HepG2 (cell line): Measurements from ENCODE around the gene LUC7L2. TPM values are rescaled to one million over a fixed set of nuclear protein-coding genes. Genes with fewer than 3 reads are reported as not detected.

Experiments used
- ELF3 ChIP-seq: IDR thresholded peaks from 2 replicates; pipeline ENCODE4 v1.6.1; 2016; ENCODE audit warnings: missing genetic modification reagents, missing compliant biosample characterization
- EZH2 ChIP-seq: conservative IDR thresholded peaks from 2 replicates; pipeline ENCODE4 v1.6.1; 2012; ENCODE audit warnings: mild to moderate bottlenecking, low read depth, low read length, moderate library complexity
- GATAD1 ChIP-seq: IDR thresholded peaks from 2 replicates; pipeline ENCODE4 v1.6.1; 2016; ENCODE audit warnings: missing genetic modification reagents, missing compliant biosample characterization
- GTF2F1 ChIP-seq: fragments of 150-350 bp; IDR thresholded peaks from 2 replicates; pipeline ENCODE4 v1.6.1; 2014; ENCODE audit warnings: low read length
- ZNF510 ChIP-seq: sonication (generic); formaldehyde crosslinking; IDR thresholded peaks from 2 replicates; pipeline ENCODE4 v1.4.0; 2020; ENCODE audit warnings: low read depth, mild to moderate bottlenecking, missing genetic modification reagents
- ZNF569 ChIP-seq: sonication (generic); formaldehyde crosslinking; IDR thresholded peaks from 2 replicates; pipeline ENCODE4 v1.5.0; 2020; ENCODE audit warnings: mild to moderate bottlenecking, missing genetic modification reagents, moderate library complexity, borderline replicate concordance
- ZNF766 ChIP-seq: sonication (generic); formaldehyde crosslinking; IDR thresholded peaks from 2 replicates; pipeline ENCODE4 v1.5.0; 2020; ENCODE audit warnings: missing genetic modification reagents, borderline replicate concordance
- ZNF841 ChIP-seq: sonication (generic); formaldehyde crosslinking; IDR thresholded peaks from 2 replicates; pipeline ENCODE4 v1.8.1; 2023; ENCODE audit warnings: missing genetic modification reagents, borderline replicate concordance
- polyA plus RNA-seq, 8 experiments: library from polyadenylated mRNA; depleted of rRNA in 3 of 8; stranded (reverse) in 7 of 8; unstranded in 1 of 8; fragments of >200 nt; fragmentation: Illumina TruSeq in 4 of 8; extraction: Trizol in 4 of 8; gene quantifications; 2 replicates each; pipeline versions ENCODE4 v1.2.1 to v1.2.3, GENCODE V29; 2011 to 2016; ENCODE audit warnings: low read depth in 4 of 8, missing spikeins in 1 of 8, mixed read lengths in 1 of 8; ENCODE audit not compliant: insufficient read depth in 1 of 8
- total RNA-seq, 5 experiments: library from RNA; depleted of rRNA; stranded (reverse); fragments of >200 nt; fragmentation: Illumina TruSeq; extraction: Trizol; gene quantifications; 2 replicates each; pipeline ENCODE4 v1.2.3, GENCODE V29; 2016; ENCODE audit warnings: low read depth in 1 of 5
- TF ChIP-seq, protein P1 (sequence below), 2 experiments: IDR thresholded peaks; 2 replicates each; pipeline ENCODE4 v1.6.1; 2011 to 2012; ENCODE audit warnings: low read length in 2 of 2, borderline replicate concordance in 1 of 2, low read depth in 1 of 2, mild to moderate bottlenecking in 1 of 2, moderate library complexity in 1 of 2
- TF ChIP-seq, protein P2 (sequence below): sonication (generic); formaldehyde crosslinking; IDR thresholded peaks from 2 replicates; pipeline ENCODE4 v1.8.1; 2022; ENCODE audit warnings: low read depth, mild to moderate bottlenecking, missing genetic modification reagents
- TF ChIP-seq, protein P3 (sequence below): sonication (generic); formaldehyde crosslinking; IDR thresholded peaks from 2 replicates; pipeline ENCODE4 v1.5.1; 2020; ENCODE audit warnings: missing genetic modification reagents, mild to moderate bottlenecking, borderline replicate concordance
- TF ChIP-seq, protein P4 (sequence below): sonication (generic); formaldehyde crosslinking; IDR thresholded peaks from 2 replicates; pipeline ENCODE4 v1.4.0; 2020; ENCODE audit warnings: missing genetic modification reagents
- TF ChIP-seq, protein P5 (sequence below): sonication (generic); formaldehyde crosslinking; IDR thresholded peaks from 2 replicates; pipeline ENCODE4 v1.5.1; 2020; ENCODE audit warnings: mild to moderate bottlenecking, missing genetic modification reagents, moderate library complexity

The LUC7L2 gene
- total and polyA plus RNA-seq, 2 of the 13 experiments (the other 11 are each of a cell fraction or from before 2014, with no cell fraction given) = 17.9 to 50.7 TPM

DNA sequence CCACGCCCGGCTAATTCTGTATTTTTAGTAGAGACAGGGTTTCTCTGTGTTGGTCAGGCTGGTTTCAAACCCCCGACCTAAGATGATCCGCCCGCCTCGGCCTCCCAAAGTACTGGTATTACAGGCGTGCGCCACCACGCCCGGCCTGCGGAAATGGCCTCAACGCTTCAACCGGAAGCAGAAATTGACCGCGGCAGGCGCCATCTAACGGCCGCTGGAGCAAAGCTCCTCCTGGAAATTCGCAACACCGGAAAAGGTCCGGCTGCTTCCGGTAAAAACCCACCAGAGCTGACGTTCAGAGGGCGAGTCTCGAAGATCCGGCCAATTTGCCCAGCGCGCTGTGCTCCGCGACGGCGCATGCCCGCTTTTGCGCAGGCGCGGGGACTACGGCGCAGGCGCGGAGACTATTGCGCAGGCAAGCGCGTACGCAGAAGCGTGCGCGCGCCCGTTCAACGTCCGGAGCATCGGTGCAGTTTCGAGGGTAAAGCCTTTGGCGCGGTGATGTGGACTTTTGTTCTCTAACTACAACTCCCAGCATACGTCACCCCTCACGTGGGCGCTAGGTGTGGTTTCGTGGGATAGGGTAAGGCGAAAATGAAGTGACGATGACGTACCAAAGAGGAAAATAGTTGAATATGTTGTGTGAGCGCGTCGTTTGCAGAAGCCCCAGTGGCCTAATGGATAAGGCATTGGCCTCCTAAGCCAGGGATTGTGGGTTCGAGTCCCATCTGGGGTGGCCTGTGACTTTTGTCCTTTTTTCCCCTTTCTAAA is 19.5 kb upstream of the LUC7L2 start (continued):
- TF ChIP-seq, protein P1, sequence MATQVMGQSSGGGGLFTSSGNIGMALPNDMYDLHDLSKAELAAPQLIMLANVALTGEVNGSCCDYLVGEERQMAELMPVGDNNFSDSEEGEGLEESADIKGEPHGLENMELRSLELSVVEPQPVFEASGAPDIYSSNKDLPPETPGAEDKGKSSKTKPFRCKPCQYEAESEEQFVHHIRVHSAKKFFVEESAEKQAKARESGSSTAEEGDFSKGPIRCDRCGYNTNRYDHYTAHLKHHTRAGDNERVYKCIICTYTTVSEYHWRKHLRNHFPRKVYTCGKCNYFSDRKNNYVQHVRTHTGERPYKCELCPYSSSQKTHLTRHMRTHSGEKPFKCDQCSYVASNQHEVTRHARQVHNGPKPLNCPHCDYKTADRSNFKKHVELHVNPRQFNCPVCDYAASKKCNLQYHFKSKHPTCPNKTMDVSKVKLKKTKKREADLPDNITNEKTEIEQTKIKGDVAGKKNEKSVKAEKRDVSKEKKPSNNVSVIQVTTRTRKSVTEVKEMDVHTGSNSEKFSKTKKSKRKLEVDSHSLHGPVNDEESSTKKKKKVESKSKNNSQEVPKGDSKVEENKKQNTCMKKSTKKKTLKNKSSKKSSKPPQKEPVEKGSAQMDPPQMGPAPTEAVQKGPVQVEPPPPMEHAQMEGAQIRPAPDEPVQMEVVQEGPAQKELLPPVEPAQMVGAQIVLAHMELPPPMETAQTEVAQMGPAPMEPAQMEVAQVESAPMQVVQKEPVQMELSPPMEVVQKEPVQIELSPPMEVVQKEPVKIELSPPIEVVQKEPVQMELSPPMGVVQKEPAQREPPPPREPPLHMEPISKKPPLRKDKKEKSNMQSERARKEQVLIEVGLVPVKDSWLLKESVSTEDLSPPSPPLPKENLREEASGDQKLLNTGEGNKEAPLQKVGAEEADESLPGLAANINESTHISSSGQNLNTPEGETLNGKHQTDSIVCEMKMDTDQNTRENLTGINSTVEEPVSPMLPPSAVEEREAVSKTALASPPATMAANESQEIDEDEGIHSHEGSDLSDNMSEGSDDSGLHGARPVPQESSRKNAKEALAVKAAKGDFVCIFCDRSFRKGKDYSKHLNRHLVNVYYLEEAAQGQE (IDR thresholded peaks at IDR 0.05; ENCODE audit: borderline replicate concordance in 1 of 2, low read depth in 1 of 2, low read length in 2 of 2) = peak in 1 of 2 experiments; percentile 10; a peak in 1 of 4 replicates
- TF ChIP-seq, protein P2, sequence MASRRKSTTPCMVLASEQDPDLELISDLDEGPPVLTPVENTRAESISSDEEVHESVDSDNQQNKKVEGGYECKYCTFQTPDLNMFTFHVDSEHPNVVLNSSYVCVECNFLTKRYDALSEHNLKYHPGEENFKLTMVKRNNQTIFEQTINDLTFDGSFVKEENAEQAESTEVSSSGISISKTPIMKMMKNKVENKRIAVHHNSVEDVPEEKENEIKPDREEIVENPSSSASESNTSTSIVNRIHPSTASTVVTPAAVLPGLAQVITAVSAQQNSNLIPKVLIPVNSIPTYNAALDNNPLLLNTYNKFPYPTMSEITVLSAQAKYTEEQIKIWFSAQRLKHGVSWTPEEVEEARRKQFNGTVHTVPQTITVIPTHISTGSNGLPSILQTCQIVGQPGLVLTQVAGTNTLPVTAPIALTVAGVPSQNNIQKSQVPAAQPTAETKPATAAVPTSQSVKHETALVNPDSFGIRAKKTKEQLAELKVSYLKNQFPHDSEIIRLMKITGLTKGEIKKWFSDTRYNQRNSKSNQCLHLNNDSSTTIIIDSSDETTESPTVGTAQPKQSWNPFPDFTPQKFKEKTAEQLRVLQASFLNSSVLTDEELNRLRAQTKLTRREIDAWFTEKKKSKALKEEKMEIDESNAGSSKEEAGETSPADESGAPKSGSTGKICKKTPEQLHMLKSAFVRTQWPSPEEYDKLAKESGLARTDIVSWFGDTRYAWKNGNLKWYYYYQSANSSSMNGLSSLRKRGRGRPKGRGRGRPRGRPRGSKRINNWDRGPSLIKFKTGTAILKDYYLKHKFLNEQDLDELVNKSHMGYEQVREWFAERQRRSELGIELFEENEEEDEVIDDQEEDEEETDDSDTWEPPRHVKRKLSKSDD (CRISPR knock-in tag) = peak; percentile 54
- peak; percentile 34; the same call in 1 of the 2 replicates for TF ChIP-seq ZNF766 (CRISPR knock-in tag)
- TF ChIP-seq, protein P3, sequence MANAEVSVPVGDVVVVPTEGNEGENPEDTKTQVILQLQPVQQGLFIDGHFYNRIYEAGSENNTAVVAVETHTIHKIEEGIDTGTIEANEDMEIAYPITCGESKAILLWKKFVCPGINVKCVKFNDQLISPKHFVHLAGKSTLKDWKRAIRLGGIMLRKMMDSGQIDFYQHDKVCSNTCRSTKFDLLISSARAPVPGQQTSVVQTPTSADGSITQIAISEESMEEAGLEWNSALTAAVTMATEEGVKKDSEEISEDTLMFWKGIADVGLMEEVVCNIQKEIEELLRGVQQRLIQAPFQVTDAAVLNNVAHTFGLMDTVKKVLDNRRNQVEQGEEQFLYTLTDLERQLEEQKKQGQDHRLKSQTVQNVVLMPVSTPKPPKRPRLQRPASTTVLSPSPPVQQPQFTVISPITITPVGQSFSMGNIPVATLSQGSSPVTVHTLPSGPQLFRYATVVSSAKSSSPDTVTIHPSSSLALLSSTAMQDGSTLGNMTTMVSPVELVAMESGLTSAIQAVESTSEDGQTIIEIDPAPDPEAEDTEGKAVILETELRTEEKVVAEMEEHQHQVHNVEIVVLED (CRISPR knock-in tag) = peak; percentile 98
- peak; percentile 68; the same call in 1 of the 2 replicates for TF ChIP-seq ZNF841 (CRISPR knock-in tag)
- TF ChIP-seq ELF3 (CRISPR knock-in tag) = peak; percentile 72
- TF ChIP-seq ZNF569 (CRISPR knock-in tag) = no peak
- TF ChIP-seq GTF2F1 = no peak
- TF ChIP-seq, protein P4, sequence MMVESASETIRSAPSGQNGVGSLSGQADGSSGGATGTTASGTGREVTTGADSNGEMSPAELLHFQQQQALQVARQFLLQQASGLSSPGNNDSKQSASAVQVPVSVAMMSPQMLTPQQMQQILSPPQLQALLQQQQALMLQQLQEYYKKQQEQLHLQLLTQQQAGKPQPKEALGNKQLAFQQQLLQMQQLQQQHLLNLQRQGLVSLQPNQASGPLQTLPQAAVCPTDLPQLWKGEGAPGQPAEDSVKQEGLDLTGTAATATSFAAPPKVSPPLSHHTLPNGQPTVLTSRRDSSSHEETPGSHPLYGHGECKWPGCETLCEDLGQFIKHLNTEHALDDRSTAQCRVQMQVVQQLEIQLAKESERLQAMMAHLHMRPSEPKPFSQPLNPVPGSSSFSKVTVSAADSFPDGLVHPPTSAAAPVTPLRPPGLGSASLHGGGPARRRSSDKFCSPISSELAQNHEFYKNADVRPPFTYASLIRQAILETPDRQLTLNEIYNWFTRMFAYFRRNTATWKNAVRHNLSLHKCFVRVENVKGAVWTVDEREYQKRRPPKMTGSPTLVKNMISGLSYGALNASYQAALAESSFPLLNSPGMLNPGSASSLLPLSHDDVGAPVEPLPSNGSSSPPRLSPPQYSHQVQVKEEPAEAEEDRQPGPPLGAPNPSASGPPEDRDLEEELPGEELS (CRISPR knock-in tag) = peak; percentile 68
- TF ChIP-seq, protein P5, sequence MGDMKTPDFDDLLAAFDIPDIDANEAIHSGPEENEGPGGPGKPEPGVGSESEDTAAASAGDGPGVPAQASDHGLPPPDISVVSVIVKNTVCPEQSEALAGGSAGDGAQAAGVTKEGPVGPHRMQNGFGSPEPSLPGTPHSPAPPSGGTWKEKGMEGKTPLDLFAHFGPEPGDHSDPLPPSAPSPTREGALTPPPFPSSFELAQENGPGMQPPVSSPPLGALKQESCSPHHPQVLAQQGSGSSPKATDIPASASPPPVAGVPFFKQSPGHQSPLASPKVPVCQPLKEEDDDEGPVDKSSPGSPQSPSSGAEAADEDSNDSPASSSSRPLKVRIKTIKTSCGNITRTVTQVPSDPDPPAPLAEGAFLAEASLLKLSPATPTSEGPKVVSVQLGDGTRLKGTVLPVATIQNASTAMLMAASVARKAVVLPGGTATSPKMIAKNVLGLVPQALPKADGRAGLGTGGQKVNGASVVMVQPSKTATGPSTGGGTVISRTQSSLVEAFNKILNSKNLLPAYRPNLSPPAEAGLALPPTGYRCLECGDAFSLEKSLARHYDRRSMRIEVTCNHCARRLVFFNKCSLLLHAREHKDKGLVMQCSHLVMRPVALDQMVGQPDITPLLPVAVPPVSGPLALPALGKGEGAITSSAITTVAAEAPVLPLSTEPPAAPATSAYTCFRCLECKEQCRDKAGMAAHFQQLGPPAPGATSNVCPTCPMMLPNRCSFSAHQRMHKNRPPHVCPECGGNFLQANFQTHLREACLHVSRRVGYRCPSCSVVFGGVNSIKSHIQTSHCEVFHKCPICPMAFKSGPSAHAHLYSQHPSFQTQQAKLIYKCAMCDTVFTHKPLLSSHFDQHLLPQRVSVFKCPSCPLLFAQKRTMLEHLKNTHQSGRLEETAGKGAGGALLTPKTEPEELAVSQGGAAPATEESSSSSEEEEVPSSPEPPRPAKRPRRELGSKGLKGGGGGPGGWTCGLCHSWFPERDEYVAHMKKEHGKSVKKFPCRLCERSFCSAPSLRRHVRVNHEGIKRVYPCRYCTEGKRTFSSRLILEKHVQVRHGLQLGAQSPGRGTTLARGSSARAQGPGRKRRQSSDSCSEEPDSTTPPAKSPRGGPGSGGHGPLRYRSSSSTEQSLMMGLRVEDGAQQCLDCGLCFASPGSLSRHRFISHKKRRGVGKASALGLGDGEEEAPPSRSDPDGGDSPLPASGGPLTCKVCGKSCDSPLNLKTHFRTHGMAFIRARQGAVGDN = peak; percentile 99
- peak; percentile 95; the same call in 1 of the 2 replicates for TF ChIP-seq ZNF510 (CRISPR knock-in tag)
- TF ChIP-seq EZH2 = no peak
- peak; percentile 90 for TF ChIP-seq GATAD1 (CRISPR knock-in tag)
